NB4 (cell line): ENCODE data around the gene TADA1.

Source experiments
- DNase-seq: peaks from one replicate; pipeline ENCODE4 v3.0.0; 2010; ENCODE audit warnings: low read depth
- H3K4me3 ChIP-seq: one replicate; pipeline ENCODE4 v1.5.1; 2011; ENCODE audit warnings: mild to moderate bottlenecking, low read depth, low read length, moderate library complexity
- CTCF ChIP-seq: IDR thresholded peaks from one replicate; pipeline ENCODE4 v1.5.1; 2012; ENCODE audit warnings: low read depth, low read length
- MAX ChIP-seq: IDR thresholded peaks from 2 replicates; pipeline ENCODE4 v1.6.1; 2011; ENCODE audit warnings: low read depth, low read length
- MYC ChIP-seq: IDR thresholded peaks from 2 replicates; pipeline ENCODE4 v1.6.1; 2011; ENCODE audit warnings: low read depth, low read length
- POLR2A ChIP-seq: IDR thresholded peaks from 2 replicates; pipeline ENCODE4 v1.6.1; 2011; ENCODE audit warnings: mild to moderate bottlenecking; ENCODE audit not compliant: insufficient read length; ENCODE audit errors: extremely low read depth

The TADA1 gene

GRCh38 chr1:166905136-166905535 is 29.1 kb upstream of the TADA1 start:
- DNase-seq = no peak
- H3K4me3 ChIP-seq = no peak overlapping the region
- no peak for TF ChIP-seq MYC
- TF ChIP-seq CTCF = no peak
- no peak for TF ChIP-seq MAX
- TF ChIP-seq POLR2A = no peak

GRCh38 chr1:166903232-166903631 is 27.2 kb upstream of the TADA1 start:
- TF ChIP-seq POLR2A (no peak), MAX (no peak), CTCF (no peak), MYC (no peak)
- H3K4me3 ChIP-seq = no peak overlapping the region
- DNase-seq = no peak

GRCh38 chr1:166902279-166902678 is 26.2 kb upstream of the TADA1 start:
- TF ChIP-seq MAX (0 out of 2 replicates have a peak, but pooled peaks have one; percentile 14), POLR2A (no peak)
- DNase-seq = peak; percentile 80
- no peak overlapping the region for H3K4me3 ChIP-seq

GRCh38 chr1:166900987-166901386 is 24.9 kb upstream of the TADA1 start:
- DNase-seq = no peak
- no peak overlapping the region for H3K4me3 ChIP-seq
- TF ChIP-seq MAX (no peak), MYC (no peak), POLR2A (no peak), CTCF (no peak)

- no peak overlapping the region for H3K4me3 ChIP-seq
- DNase-seq = no peak
- no peak for TF ChIP-seq MYC
- TF ChIP-seq POLR2A = no peak
- no peak for TF ChIP-seq MAX
- TF ChIP-seq CTCF = no peak
Observed at GRCh38 chr1:166899769-166900168, 23.7 kb upstream of the TADA1 start.

- DNase-seq = no peak
- H3K4me3 ChIP-seq = no peak overlapping the region
- TF ChIP-seq POLR2A (no peak), MYC (no peak), MAX (no peak), CTCF (no peak)
Observed at GRCh38 chr1:166895766-166896165, 19.7 kb upstream of the TADA1 start.
